ENCODE measurements around the gene ZCCHC13.

Gene ZCCHC13

DNA sequence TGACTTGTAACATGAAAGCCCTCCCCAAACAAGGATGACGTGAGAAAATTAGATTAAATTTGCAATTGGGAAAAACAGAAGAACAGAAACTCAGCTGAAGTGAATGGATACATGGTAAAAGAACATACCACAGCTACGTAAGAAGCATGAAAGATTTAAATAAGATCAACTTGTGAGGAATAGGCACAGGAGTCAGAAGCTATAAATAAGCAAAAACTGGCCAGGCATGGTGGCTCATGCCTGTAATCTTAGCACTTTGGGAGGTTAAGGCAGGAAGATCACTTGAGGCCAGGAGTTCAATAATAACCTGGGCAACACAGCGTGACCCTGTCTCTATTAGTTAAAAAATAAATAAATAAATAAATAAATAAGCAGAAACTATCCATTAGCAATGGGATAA, 33.6 kb upstream of the ZCCHC13 start:
- peaks cover 16% of the 10 kb centered on the region for H4K20me1 ChIP-seq (ENCODE audit: insufficient read depth, low read length)
- peaks cover 9% of the 10 kb centered on the region for H3K79me2 ChIP-seq (ENCODE audit: low read length)
- no peak for TF ChIP-seq CTCF (IDR thresholded peaks at IDR 0.05; ENCODE audit: low read depth, low read length)
- no peak for TF ChIP-seq EZH2phosphoT487 (IDR thresholded peaks at IDR 0.05; ENCODE audit: low read depth)
- no peak overlapping the region for H3K4me3 ChIP-seq (ENCODE audit: low read length)
- H3K36me3 ChIP-seq (replicated peaks; ENCODE audit: low read depth, low read length) = peaks cover 21% of the 10 kb centered on the region
- H3K9me3 ChIP-seq (ENCODE audit: insufficient read depth, low read length) = no peaks in the 10 kb centered on the region
- H3K9ac ChIP-seq (ENCODE audit: low read length) = no peak overlapping the region
- no peak overlapping the region for H2AFZ ChIP-seq (ENCODE audit: low read depth, low read length)
- H3K27ac ChIP-seq (ENCODE audit: low read length) = no peak overlapping the region
- peaks cover 29% of the 10 kb centered on the region for H3K4me1 ChIP-seq (ENCODE audit: low read length)
- no peaks in the 10 kb centered on the region for H3K27me3 ChIP-seq (ENCODE audit: low read depth, low read length)
- H3K4me2 ChIP-seq (ENCODE audit: low read length) = no peak overlapping the region

DNA sequence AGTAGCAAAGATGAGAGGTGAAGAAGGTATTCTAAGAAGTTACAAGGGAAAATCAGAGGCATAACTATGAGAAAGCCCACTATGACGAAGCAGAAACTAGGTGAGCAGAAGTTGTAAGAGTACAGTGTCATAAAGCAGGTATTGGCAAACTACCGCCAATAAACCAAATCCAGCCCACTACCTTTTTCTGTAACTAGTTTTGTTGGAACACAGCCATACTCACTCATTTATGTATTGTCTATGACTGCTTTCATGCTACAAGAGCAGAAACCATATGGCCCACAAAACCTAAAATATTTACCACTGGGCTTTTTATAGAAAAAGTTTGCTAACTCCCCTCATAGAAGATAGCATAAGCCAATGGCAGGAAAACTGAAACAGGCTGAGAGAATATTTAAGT, 31.8 kb upstream of the ZCCHC13 start:
- peaks cover 9% of the 10 kb centered on the region for H3K79me2 ChIP-seq (ENCODE audit: low read length)
- TF ChIP-seq EZH2phosphoT487 (IDR thresholded peaks at IDR 0.05; ENCODE audit: low read depth) (no peak), CTCF (IDR thresholded peaks at IDR 0.05; ENCODE audit: low read depth, low read length) (no peak)

DNA sequence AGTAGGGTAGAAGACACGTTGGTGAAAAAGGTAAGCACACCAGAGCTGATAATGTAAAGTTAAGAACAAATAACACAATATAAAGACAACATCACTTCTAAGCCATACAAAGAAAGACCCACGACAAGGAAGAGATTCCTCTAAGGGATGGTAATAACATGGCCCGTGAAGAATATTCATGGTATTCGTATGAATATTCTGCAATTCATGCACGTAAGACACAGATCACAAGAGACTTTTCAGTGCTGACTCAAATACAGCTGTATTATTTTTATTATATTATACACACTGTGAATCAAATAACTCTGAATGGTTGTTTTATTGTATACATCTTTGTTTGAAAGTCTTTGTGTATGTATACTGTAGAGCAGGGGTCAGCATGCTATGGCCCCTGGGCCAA, 29.5 kb upstream of the ZCCHC13 start:
- peaks cover 9% of the 10 kb centered on the region for H3K79me2 ChIP-seq (ENCODE audit: low read length)
- H3K27ac ChIP-seq (ENCODE audit: low read length) = no peak overlapping the region
- peaks cover 18% of the 10 kb centered on the region for H4K20me1 ChIP-seq (ENCODE audit: insufficient read depth, low read length)
- no peaks in the 10 kb centered on the region for H3K27me3 ChIP-seq (ENCODE audit: low read depth, low read length)
- H3K4me1 ChIP-seq (ENCODE audit: low read length) = peaks cover 33% of the 10 kb centered on the region
- H3K4me3 ChIP-seq (ENCODE audit: low read length) = no peak overlapping the region
- H3K9me3 ChIP-seq (ENCODE audit: insufficient read depth, low read length) = no peaks in the 10 kb centered on the region
- no peak overlapping the region for H3K9ac ChIP-seq (ENCODE audit: low read length)
- H3K36me3 ChIP-seq (replicated peaks; ENCODE audit: low read depth, low read length) = peaks cover 25% of the 10 kb centered on the region
- H2AFZ ChIP-seq (ENCODE audit: low read depth, low read length) = no peak overlapping the region
- no peak overlapping the region for H3K4me2 ChIP-seq (ENCODE audit: low read length)
- no peak for TF ChIP-seq CTCF (IDR thresholded peaks at IDR 0.05; ENCODE audit: low read depth, low read length)
- no peak for TF ChIP-seq EZH2phosphoT487 (IDR thresholded peaks at IDR 0.05; ENCODE audit: low read depth)

More for the DNA sequence above, 31.8 kb upstream of the ZCCHC13 start:
- Histone ChIP-seq H3K4me3 (ENCODE audit: low read length) (no peak overlapping the region), H3K27ac (ENCODE audit: low read length) (peak overlapping the region; percentile 44), H3K9ac (ENCODE audit: low read length) (no peak overlapping the region), H3K9me3 (ENCODE audit: insufficient read depth, low read length) (no peaks in the 10 kb centered on the region), H4K20me1 (ENCODE audit: insufficient read depth, low read length) (peaks cover 16% of the 10 kb centered on the region), H3K27me3 (ENCODE audit: low read depth, low read length) (no peaks in the 10 kb centered on the region), H2AFZ (ENCODE audit: low read depth, low read length) (no peak overlapping the region), H3K4me1 (ENCODE audit: low read length) (peaks cover 29% of the 10 kb centered on the region), H3K36me3 (replicated peaks; ENCODE audit: low read depth, low read length) (peaks cover 21% of the 10 kb centered on the region), H3K4me2 (ENCODE audit: low read length) (peak overlapping the region; percentile 38)

DNA sequence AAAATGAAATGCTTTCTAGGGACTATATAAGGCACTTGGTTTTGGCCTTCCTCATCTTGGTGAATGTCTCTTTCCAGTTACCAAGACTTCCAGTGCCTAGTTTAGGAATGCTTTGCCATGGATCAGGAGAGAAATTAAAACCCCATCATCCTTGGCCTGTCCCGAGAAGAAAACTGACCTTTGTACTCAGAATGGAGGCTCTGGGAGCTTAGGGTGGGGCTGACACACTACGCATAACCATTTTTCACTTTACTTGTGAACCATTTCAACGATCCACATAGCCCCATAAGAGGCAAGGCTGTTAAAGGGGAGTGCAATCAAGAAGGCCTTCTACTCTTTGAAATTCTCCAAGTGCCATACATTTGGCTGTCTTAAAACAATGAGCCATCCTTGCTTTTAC, 26.7 kb upstream of the ZCCHC13 start:
- H3K9ac ChIP-seq (ENCODE audit: low read length) = no peak overlapping the region
- no peaks in the 10 kb centered on the region for H3K9me3 ChIP-seq (ENCODE audit: insufficient read depth, low read length)
- TF ChIP-seq EZH2phosphoT487 (IDR thresholded peaks at IDR 0.05; ENCODE audit: low read depth) (no peak), CTCF (IDR thresholded peaks at IDR 0.05; ENCODE audit: low read depth, low read length) (no peak)
- no peak overlapping the region for H3K4me3 ChIP-seq (ENCODE audit: low read length)
- no peak overlapping the region for H2AFZ ChIP-seq (ENCODE audit: low read depth, low read length)
- H3K36me3 ChIP-seq (replicated peaks; ENCODE audit: low read depth, low read length) = peaks cover 35% of the 10 kb centered on the region
- H3K27ac ChIP-seq (ENCODE audit: low read length) = no peak overlapping the region
- no peak overlapping the region for H3K4me2 ChIP-seq (ENCODE audit: low read length)
- H3K79me2 ChIP-seq (ENCODE audit: low read length) = peaks cover 4% of the 10 kb centered on the region; the same call in 1 of the 2 replicates
- H3K4me1 ChIP-seq (ENCODE audit: low read length) = peaks cover 43% of the 10 kb centered on the region
- no peaks in the 10 kb centered on the region for H3K27me3 ChIP-seq (ENCODE audit: low read depth, low read length)
- H4K20me1 ChIP-seq (ENCODE audit: insufficient read depth, low read length) = peaks cover 21% of the 10 kb centered on the region; the same call in 1 of the 2 replicates

Data from OCI-LY3 (cell line).